ENCODE measurements around the gene BRD7. TPM values are rescaled to one million over a fixed set of nuclear protein-coding genes. Genes with fewer than 3 reads are reported as not detected.

BRD7 gene
- total and polyA plus RNA-seq, 2 of the 4 experiments (the other 2 are of a cell fraction), result 24.8 to 29.9 TPM

GRCh38 chr16:50297301-50298074 is 71.3 kb downstream of the BRD7 start (continued):
- TF ChIP-seq SMC3 (IDR thresholded peaks at IDR 0.05; ENCODE audit: low read depth, low read length) (no peak), RFX5 (IDR thresholded peaks at IDR 0.05; ENCODE audit: low read depth, low read length) (no peak), NFE2L2 (IDR thresholded peaks at IDR 0.05; ENCODE audit: low read depth, low read length) (no peak), RCOR1 (IDR thresholded peaks at IDR 0.05; ENCODE audit: insufficient replicate concordance, low read length) (no peak)

- Histone ChIP-seq H3K36me3 (ENCODE audit: control insufficient read depth, insufficient read depth, low read length) (peaks cover 7% of the 10 kb centered on the region; the same call in 1 of the 2 replicates), H3K9ac (ENCODE audit: low read depth, low read length) (no peak overlapping the region), H3K79me1 (ENCODE audit: low read depth in 1 of 2, low read length in 2 of 2) (no peaks in the 10 kb centered on the region), H4K20me1 (ENCODE audit: insufficient read depth, low read length) (no peaks in the 10 kb centered on the region), H3K4ac (ENCODE audit: low read depth, low read length) (no peak overlapping the region), H3K27me3 (ENCODE audit: control insufficient read depth, insufficient read depth, low read length) (no peaks in the 10 kb centered on the region), H3K9me1 (ENCODE audit: insufficient read depth, low read length) (0 out of 2 replicates have a peak, but pooled peaks cover 5% of the 10 kb centered on the region), H3K4me2 (ENCODE audit: low read depth, low read length) (no peak overlapping the region), H2AK5ac (ENCODE audit: low read depth, low read length) (no peak overlapping the region), H2BK5ac (ENCODE audit: low read depth, low read length, poor library complexity, severe bottlenecking) (no peak overlapping the region), H2BK120ac (ENCODE audit: low read depth, low read length) (no peak overlapping the region), H4K91ac (ENCODE audit: insufficient read depth, low read depth, low read length) (no peak overlapping the region), H3K14ac (replicated peaks; ENCODE audit: low read depth, low read length) (no peak overlapping the region), H3K27ac (ENCODE audit: insufficient read depth, low read length) (no peak overlapping the region), H4K5ac (ENCODE audit: low read depth, low read length) (no peak overlapping the region), H3K18ac (ENCODE audit: low read depth, low read length) (no peak overlapping the region), H3K23ac (ENCODE audit: low read depth, low read length) (no peak overlapping the region), H3K56ac (ENCODE audit: extremely low read depth, insufficient read depth, low read length) (no peak overlapping the region), H3K4me1 (ENCODE audit: control insufficient read depth, insufficient read depth, low read length) (peaks cover 12% of the 10 kb centered on the region), H2BK15ac (ENCODE audit: low read depth, low read length) (no peak overlapping the region), H3K4me3 (ENCODE audit: insufficient read depth, low read depth, low read length) (no peak overlapping the region), H3K9me3 (ENCODE audit: control insufficient read depth, insufficient read depth, low read length) (no peaks in the 10 kb centered on the region), H2AFZ (replicated peaks; ENCODE audit: low read length, poor library complexity) (no peak overlapping the region), H2AK9ac (replicated peaks; ENCODE audit: low read depth, low read length, poor library complexity) (no peak overlapping the region), H4K8ac (ENCODE audit: low read depth in 2 of 2, low read length in 2 of 2) (no peak overlapping the region), H2BK20ac (ENCODE audit: low read depth, low read length) (no peak overlapping the region)
- DNase-seq (no peak), ATAC-seq (ENCODE audit: low read depth) (no peak)
- intact Hi-C loops (cut with micrococcal nuclease) (no loop called here), in situ Hi-C loops (cut with MboI; ENCODE audit: low sequenced_read_pairs) (no loop called here), dilution Hi-C loops (cut with HindIII; ENCODE audit: low sequenced_read_pairs, unreplicated experiment) (no loop called here)
- no TSS peak for BruUV-seq (replicated peaks)
- WGBS, 2 experiments (ENCODE audit: extremely low coverage in 2 of 2, insufficient read length in 1 of 2), result no CpG with 5 or more reads among the region's 2 CpGs
- ChIA-PET CTCF (interaction anchor here (1.1 kb wide), 1 partner anchor 58 kb away, joined by 3 read pairs; no protein-coding TSS in a partner anchor), POLR2A (ENCODE audit: unreplicated experiment) (interaction anchor here (0.5 kb wide), 1 partner anchor 54 kb away, joined by 4 read pairs; no protein-coding TSS in a partner anchor)
- no peak for TF ChIP-seq NFE2L2 (IDR thresholded peaks at IDR 0.05; ENCODE audit: low read depth, low read length)
- no peak for TF ChIP-seq USF2 (IDR thresholded peaks at IDR 0.05; ENCODE audit: low read depth, low read length)
- TF ChIP-seq MXI1 (IDR thresholded peaks at IDR 0.05; ENCODE audit: borderline replicate concordance, low read depth, low read length), result no peak
- no peak for TF ChIP-seq FOS (IDR thresholded peaks at IDR 0.05; ENCODE audit: low read depth, low read length)
- TF ChIP-seq CHD1 (IDR thresholded peaks at IDR 0.05; ENCODE audit: low read depth, low read length), result no peak
- no peak for TF ChIP-seq POLR2A (IDR thresholded peaks at IDR 0.05; ENCODE audit: low read depth, low read length)
- no peak for TF ChIP-seq ELK1 (IDR thresholded peaks at IDR 0.05; ENCODE audit: borderline replicate concordance, low read depth, low read length)
- TF ChIP-seq CTCF (conservative IDR thresholded peaks at IDR 0.05; ENCODE audit: low read depth, low read length), result no peak
- no peak for TF ChIP-seq MAZ (IDR thresholded peaks at IDR 0.05; ENCODE audit: borderline replicate concordance, low read depth, low read length)
- no peak for TF ChIP-seq RAD21 (IDR thresholded peaks at IDR 0.05; ENCODE audit: low read length)
Observed at GRCh38 chr16:50296807-50297206, 72.0 kb downstream of the BRD7 start.

All from IMR-90 (cell line).